GM20000 (cell line): ENCODE measurements around the gene ANKRD27.

Source experiments
- DNase-seq: peaks from one replicate; pipeline ENCODE4 v3.0.0; 2012; ENCODE audit warnings: low spot score
- CTCF ChIP-seq: IDR thresholded peaks from 2 replicates; pipeline ENCODE4 v1.5.1; 2012; ENCODE audit warnings: mild to moderate bottlenecking, control low read depth; ENCODE audit errors: extremely low read depth, missing control alignments

ANKRD27 gene

GRCh38 chr19:32642771-32643170, 32.2 kb downstream of the ANKRD27 start:
- no peak for DNase-seq
- no peak for TF ChIP-seq CTCF

DNA sequence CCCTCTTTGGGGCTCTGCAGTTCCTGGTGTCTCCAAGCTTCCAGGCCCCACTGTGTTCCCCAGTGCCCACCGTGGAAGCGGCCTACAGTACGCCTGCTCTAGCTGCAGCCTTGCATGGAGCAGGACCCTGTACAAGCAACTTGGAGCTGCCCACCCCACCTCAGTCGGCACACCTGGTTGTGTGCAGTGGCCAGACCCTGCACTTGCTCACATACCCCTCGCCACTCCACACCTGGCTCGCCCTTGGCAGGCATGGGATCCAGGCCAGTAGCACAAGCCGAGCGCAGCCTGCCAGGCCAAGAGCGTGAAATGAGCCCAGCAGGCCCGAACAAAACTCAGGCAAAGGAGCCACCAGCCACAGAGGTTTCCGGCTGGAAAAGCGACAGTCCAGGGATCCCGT, 36.4 kb downstream of the ANKRD27 start:
- TF ChIP-seq CTCF, result no peak
- DNase-seq, result no peak

GRCh38 chr19:32637480-32637879, 37.5 kb downstream of the ANKRD27 start:
- no peak for TF ChIP-seq CTCF
- DNase-seq, result no peak

DNA sequence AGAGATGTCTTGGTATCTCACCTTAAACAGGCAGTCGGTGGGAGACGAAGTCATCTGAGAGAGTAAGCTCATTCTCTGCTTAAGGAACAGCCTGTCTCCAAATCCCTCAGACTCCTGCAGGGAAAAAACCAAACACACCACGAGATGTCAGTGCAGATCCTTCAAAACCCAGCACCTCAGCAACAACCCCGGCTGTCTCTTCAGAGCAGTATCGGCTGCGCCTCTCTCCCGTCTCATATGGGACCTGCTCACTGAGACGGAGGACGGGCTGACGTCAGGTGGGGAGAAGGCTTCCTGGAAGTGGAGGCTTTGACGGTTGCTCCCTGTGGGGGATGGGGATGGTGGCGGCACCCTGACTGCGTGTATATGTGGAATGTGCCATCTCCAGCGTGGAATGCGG, 43.6 kb downstream of the ANKRD27 start:
- no peak for TF ChIP-seq CTCF
- no peak for DNase-seq

DNA sequence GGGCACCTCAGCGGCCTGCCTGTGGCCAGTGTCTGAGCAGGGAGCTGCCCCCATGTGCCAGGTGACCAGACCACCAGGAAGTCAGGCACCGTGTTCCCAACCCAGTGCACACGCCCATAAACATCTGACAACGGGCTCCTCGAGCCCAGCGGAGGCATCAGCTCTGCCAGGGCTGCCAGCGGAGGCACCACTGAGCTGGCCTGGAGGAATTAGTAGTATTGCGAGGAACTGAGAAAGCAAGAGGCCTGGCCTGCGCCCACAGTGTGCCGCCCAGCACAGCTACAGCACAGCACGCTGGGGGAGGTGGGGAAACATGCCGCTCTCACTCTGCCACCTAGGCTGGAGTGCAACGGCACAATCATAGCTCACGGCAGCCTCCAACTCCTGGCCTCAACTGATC, 44.6 kb downstream of the ANKRD27 start:
- TF ChIP-seq CTCF, result no peak
- no peak for DNase-seq

DNA sequence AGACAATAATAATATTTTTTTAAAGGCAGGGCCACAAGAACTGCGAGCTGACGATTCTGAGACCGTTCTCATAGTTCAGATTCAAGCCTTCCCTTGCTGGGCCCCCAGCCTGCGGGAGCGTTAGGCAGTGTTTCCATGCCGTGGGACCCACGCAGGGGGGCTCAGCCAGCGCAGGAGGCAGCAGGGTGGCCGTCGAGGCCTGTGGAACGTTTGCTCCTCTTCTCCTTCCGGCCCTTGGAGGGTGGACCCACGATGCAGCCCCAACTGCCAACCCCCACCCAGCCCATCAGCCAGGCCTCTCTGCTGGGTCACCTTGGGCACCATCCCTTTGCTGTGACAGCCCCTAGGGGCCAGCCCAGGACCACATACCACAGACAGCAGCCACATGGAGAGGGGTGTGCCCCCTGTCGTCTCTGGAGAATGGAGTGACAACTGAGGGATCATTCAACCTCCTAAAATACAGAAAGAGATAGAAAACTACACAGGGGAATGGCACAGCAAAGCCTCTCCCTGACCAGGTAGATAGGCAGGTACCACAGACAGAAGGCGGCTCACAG, 47.2 kb downstream of the ANKRD27 start:
- no peak for TF ChIP-seq CTCF
- DNase-seq, result no peak

- DNase-seq, result no peak
- TF ChIP-seq CTCF, result no peak
These were observed 48.0 kb downstream of the ANKRD27 start for GRCh38 chr19:32626969-32627368.
